HG03342 (cell line): Measurements from ENCODE around the gene RER1.

Experiments used
- ATAC-seq: cut with Tn5 transposase; IDR thresholded peaks from one replicate; pipeline ENCODE4 v1.9.1; 2021; ENCODE audit warnings: mild to moderate bottlenecking, moderate library complexity; ENCODE audit not compliant: unreplicated experiment

RER1 gene

DNA sequence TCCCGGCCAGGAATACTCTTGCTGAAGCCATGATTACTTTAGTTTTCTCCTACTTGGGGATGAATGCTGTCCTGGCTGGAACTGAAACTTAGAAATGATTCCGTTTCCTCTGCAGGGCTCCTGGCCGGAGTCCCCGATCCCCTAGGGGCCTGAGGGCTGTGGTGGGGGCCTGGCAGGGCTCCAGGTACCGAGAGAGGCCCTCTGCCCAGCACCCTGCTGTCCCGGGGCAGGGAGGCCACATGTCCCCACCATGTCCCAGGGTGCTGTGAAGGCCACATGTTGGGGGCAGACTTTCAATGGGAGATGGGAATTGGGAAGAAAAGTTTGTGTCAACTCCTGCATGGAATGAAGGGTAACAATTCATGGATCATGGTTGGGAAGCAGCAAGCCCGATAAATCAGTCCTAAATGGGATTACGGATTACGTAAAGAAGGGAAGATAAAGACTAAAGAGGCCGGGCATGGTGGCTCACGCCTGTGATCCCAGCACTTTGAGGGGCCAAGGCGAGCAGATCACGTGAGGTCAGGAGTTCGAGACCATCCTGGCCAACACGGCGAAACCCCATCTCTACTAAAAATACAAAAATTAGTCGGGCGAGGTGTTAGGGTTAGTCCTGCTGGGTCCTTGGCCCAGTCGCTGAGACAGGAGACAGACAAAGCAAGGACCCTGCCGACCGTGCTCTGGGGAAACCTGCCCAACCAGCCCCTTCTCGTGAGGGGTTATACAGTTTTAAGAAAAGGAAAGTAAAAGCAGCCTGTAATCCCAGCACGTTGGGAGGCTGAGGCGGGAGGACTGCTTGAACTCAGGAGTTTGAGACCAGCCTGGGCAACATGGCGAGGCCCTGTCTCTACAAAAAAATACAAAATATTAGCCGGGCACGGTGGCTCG, 37.8 kb upstream of the RER1 start:
- no peak for ATAC-seq

DNA sequence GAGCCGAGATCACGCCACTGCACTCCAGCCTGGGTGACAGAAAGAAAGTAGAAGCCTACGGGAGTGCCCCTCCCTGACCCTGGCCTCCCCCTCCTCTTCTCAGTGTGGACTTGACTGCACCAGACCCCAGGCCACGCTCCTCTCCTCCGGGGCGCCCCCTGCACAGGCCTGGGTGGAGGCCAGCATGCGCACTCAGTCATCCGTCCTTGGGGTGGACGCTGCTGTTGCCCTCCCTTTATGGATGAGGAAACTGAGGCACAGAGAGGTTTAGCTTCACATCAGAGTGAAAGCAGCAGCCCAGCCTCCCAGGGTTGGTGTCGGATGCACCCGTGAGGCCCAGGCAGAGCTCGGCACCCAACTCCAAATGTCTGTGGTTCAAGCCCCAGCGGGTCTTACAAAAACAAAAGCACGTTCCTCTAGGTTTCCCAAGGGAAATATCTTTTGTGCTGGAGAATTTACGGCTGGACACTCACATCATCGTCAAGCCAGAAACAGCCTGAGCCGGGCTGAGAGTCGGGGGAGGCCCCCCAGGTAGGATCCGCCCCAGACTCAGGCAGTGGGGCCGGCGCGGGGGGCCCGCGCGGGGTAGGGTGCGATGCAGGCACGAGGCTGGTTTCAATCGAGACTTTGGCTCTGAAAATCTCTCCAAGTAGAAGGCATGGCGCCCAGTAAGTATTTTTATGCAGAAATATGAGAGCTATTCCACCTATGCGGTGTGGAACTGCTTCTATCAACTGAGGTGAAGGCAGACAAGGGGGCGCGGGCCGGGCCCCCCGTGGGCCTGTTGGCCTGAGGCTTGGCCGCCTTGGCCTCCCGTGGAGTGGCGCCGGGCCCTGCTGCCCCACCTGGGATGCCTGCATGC, 36.9 kb upstream of the RER1 start:
- no peak for ATAC-seq

DNA sequence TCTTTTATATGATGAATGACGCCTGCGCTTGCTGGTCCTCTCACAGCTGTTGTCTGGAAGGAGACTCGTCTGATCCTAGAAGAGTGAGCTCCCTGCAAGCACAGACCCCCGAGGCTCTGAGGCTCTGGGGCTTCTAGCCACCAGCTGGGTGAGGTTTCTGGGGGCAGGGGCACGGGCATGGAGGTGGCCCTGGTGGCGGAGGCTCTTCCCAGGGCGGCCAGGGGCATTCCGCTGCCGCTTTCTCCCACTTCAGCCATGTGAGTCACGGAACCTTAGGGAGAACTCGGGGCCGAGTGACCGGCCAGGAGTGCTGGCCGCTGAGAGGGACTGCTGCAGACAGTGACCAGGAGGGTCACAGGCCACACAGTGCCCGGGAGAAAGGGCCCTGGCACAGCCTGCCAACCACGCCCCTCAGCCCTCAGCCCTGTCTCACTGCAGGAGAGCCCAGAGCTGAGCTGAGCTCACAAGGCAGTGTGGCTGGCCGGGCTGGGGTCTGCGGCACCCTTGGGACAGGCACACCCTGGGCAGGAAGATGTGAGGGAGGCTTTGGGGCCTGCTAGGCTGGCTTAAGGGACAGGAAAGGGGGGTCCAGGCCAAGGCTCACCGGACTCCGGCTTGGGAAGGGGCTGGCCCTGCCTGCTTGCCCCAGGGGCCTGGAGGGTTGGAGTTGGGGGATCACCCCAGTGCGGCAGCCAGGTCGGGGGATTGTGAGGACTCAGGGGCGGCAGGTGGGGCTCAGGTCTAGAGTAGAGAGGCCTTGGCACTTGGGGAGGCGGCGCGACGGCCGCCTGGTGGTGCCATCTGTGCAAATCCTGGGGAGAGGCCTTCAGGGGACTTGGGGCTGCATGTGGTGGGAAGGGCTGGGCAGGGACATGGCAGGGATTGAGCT, 36.0 kb upstream of the RER1 start:
- ATAC-seq, result no peak

- no peak for ATAC-seq
Measured at GRCh38 chr1:2356401-2356800, 35.2 kb upstream of the RER1 start.

GRCh38 chr1:2356911-2357845, 34.5 kb upstream of the RER1 start:
- no peak for ATAC-seq

DNA sequence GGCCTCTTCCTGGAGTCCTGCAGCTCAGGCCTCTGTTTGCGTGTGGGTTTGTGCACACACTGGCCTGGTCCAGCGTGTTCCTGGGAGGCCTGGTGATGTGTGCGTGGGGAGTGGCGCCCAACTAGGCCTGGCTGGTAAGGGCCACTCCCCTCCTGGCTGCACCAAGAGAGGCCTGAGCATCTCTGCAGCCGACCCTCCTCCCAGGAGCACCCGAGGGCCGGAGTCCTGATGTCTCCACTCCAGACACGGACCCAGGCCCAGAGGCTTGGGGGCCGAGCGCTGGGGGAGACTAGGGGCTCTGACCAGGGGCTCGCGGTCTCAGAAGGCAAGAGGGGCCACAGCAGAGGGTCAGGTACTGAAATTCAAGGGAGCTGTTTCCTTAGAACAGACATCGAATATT, 33.6 kb upstream of the RER1 start:
- no peak for ATAC-seq

DNA sequence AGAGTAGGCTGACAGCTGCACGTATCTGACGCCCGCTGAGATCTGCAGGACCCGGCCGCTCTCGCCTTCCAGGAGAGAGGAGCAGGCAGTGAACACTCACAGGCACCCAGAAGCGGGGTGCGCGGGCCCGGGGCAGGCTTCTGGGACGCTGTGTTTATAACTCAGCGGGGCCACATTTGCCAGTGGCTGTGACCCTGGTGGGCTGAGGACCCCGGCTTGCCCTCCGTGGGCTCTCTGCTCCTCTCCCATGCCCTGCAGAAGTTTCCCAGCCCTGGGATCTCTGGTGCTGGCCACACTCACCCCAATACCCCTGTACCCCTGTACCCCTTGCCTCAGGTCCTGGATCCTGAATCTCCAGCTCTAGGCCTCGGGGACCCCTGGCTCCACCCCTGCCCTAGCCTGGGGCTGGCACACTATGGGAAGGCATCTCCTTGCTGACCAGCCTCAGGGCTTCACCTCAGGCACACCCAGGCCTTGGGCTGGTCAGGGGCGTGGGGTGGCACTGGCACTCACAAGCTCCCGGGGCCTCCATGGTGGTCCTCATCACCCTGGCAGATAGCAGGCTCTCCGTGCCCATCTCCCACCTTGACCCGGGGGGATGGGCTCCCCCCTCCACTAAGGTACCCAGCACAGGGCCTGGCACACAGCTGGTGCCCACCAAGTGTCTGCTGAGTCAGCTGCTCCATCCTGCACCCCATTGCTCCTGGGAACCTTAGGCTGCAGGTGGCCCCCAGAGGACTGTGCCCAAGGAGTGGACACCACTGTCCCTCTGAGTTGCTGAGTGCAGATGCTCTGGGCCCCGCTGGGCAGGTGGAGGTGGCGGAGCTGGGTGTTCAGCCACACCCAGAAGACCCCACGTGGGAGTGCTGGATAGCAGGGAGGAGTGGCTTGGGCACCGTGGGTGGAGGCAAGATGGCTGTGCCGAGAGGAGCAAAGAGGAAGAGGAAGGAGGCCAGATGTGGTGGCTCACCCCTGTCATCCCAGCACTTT, 32.7 kb upstream of the RER1 start:
- no peak for ATAC-seq

GRCh38 chr1:2360588-2361364, 30.9 kb upstream of the RER1 start:
- no peak for ATAC-seq

- no peak for ATAC-seq
Measured at GRCh38 chr1:2363847-2364513, 27.7 kb upstream of the RER1 start.

DNA sequence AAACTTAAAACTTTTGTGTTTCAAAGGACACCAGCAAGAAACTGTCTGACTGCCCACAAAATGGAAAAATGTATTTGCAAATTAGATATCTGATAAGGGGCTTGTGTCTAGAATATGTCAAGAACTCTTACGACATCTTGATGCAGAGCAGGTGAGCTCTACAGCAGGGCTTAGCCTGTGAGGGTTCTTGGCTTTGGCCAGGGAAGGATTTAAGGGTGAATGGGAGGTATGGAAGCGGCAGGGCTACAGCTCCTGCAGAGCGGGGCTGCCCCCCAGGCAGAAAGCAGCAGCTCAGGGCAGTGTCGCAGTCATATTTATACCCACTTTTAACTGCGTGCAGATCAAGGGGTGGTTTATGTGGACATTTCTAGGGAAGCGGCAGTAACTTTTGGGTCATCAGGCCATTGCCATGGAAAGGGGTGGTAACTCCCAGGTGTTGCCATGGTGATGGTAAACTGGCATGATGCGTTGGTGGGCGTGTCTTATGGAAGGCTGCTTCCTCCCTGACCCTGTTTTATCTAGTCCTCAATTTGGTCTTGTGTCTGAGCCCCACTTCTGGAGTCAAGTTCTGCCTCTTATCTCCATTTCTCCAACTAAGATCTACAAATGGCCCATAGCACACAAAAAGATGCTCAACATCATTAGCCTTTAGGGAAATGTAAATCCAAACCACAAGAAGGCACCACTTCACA, 23.4 kb upstream of the RER1 start:
- no peak for ATAC-seq

DNA sequence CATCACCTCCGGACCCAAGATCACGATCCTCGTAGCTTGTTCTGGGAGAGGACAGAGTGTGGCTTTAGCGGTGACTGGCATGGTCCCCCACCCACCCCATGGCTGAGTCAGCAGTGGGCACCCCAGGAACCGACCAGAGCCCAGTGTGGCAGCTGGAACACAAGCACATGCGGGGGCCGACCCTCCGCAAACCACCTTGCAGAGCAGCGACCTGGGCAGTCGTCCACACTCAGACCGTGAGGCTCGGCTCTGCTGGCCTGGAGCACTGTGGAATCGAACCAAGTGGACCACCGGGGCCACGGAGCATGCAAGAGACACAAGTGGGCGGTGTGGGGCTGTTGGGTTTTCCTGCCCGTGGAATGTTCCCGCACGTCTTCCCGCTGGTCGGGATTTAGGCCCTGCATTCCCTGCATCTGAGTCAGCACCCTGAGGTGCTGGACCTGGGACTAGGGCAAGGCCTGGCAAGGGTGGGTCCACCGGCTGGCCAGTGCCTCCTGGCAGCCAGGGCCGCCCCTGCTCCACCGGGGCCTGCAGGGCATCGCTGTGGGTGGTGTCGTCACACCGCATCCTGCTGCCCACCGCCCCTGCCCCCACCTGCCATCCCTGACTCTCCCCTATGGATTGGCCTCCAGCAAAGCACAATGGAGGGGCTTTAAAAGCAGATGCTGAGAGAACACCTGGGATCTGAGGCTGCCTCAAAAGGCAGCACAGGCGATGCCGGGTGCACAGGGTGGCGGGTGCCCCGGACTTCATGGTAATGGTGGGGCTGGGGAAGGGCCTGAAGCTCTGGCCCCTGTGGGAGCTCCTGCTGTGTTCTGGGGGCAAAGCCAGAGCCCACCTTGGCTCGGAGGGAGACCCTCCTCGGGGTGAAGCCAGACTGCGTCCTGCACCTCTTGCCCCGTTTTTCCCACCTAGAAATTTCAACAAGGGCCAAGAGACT, 18.8 kb upstream of the RER1 start:
- ATAC-seq, result no peak

DNA sequence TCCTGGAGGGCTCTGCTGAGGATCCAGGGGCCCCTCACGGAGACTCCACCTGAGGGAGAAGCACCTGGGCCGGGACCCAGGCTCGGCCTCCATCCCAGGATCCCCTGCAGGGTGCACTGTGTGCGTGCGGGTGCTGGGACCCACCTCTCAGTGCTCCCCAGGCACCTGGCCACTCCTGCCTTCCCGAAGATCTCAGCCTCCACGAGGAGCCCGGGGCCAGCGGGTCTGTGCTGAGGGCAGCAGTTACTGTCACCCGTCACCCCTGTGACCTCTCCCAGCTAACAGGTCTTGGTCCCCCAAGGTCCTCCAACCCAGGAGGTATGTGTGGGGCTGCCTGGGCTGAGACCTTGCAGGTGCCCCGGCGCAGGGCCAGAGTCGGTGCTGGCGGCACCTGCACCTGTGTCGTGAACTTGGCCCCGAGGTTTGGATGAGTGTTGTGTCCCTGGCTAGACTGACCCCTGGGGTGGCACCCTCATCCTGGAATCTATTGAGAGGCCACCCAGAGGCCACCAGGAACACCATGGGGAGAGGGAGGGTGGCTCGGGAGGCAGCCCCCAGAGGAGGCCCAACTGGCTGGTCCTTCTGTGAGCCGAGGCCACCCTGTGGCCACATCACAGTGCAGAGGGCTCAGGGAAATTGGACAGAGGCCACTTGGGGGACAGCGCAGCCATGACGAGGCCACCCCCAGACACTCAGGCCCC, 17.9 kb upstream of the RER1 start:
- no peak for ATAC-seq

GRCh38 chr1:2374252-2375155, 17.1 kb upstream of the RER1 start:
- no peak for ATAC-seq
